ENCODE results near the gene PITPNB.

DNA sequence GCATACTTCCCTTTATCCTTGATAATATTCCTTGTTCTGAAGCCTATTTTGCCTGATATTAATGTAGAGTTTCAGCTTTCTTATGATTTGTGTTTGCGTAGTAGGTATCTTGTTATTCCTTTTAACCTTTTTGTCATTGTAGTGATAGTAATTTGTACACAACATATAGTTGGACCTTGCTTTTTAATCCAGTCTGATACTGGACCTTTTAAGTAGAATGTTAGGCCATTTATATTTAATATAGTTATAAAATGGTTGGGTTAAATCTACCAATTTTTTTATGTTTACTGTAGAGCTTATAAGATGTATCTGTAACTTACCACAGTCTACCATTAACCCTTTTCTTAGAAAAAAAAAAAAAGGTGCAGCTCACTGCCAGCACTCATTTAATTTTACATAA is 8.6 kb upstream of the PITPNB start:
- TF ChIP-seq CTCF (IDR thresholded peaks at IDR 0.05; ENCODE audit: low read depth, low read length) (no peak), EZH2phosphoT487 (IDR thresholded peaks at IDR 0.05; ENCODE audit: low read depth) (no peak)

All from OCI-LY3 (cell line).